ENCODE results near the gene MRPL38.

DNA sequence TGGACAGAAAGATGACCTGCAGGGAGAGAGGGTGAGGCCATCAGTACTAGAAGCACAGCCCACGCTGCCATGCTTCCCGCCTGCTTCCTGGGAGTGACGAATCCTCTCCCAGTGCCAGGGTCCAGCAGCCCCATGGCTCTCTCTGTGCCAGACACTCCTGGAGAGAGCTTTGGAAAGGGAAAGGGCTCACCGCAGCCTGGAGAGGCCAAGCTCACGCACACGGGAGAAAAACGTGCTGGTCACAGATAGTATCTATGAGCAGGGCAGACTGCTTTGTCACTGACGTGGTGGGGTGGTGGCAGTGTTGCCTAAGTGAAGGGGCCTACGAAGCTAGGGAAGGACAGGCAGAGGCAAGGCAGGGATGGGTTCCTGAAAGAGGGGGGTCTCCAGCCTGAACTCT lies 55.0 kb downstream of the MRPL38 start:
- TF ChIP-seq, protein P1, sequence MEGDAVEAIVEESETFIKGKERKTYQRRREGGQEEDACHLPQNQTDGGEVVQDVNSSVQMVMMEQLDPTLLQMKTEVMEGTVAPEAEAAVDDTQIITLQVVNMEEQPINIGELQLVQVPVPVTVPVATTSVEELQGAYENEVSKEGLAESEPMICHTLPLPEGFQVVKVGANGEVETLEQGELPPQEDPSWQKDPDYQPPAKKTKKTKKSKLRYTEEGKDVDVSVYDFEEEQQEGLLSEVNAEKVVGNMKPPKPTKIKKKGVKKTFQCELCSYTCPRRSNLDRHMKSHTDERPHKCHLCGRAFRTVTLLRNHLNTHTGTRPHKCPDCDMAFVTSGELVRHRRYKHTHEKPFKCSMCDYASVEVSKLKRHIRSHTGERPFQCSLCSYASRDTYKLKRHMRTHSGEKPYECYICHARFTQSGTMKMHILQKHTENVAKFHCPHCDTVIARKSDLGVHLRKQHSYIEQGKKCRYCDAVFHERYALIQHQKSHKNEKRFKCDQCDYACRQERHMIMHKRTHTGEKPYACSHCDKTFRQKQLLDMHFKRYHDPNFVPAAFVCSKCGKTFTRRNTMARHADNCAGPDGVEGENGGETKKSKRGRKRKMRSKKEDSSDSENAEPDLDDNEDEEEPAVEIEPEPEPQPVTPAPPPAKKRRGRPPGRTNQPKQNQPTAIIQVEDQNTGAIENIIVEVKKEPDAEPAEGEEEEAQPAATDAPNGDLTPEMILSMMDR (conservative IDR thresholded peaks at IDR 0.05): no peak
- no peak for TF ChIP-seq ZFX (IDR thresholded peaks at IDR 0.05)
